ENCODE measurements around the gene MYCBP2. TPM values are rescaled to one million over a fixed set of nuclear protein-coding genes. Genes with fewer than 3 reads are reported as not detected.

Gene MYCBP2
- polyA plus RNA-seq, 1 experiment: 22.9 TPM

- CTCF ChIA-PET: interaction anchor here (0.6 kb wide), 1 partner anchor 139 kb away, joined by 3 read pairs; no protein-coding TSS in a partner anchor
- no peaks in the 10 kb centered on the region for H3K27me3 ChIP-seq (ENCODE audit: control insufficient read depth, insufficient read depth, low read length)
- DNase-seq (ENCODE audit: low read depth): no peak
- H3K36me3 ChIP-seq (ENCODE audit: control insufficient read depth, insufficient read depth, low read length): peaks cover 10% of the 10 kb centered on the region
- POLR2A ChIA-PET: no interaction called here
- no peak for TF ChIP-seq CTCF (IDR thresholded peaks at IDR 0.05; ENCODE audit: insufficient read depth, low read depth, low read length)
- no peak overlapping the region for H3K4me3 ChIP-seq (ENCODE audit: low read depth, low read length)
These were observed 149.2 kb downstream of the MYCBP2 start for GRCh38 chr13:77177646-77178045.

GRCh38 chr13:77176350-77176749 lies 150.5 kb downstream of the MYCBP2 start:
- ChIA-PET CTCF (interaction anchor here (1.0 kb wide), 1 partner anchor 13 kb away, joined by 3 read pairs; no protein-coding TSS in a partner anchor), POLR2A (no interaction called here)
- no peak for TF ChIP-seq CTCF (IDR thresholded peaks at IDR 0.05; ENCODE audit: insufficient read depth, low read depth, low read length)
- no peak for DNase-seq (ENCODE audit: low read depth)
- no peak overlapping the region for H3K4me3 ChIP-seq (ENCODE audit: low read depth, low read length)
- H3K27me3 ChIP-seq (ENCODE audit: control insufficient read depth, insufficient read depth, low read length): no peaks in the 10 kb centered on the region
- peaks cover 7% of the 10 kb centered on the region; the same call in 1 of the 2 replicates for H3K36me3 ChIP-seq (ENCODE audit: control insufficient read depth, insufficient read depth, low read length)

GRCh38 chr13:77172650-77173049 lies 154.2 kb downstream of the MYCBP2 start:
- no peak for TF ChIP-seq CTCF (IDR thresholded peaks at IDR 0.05; ENCODE audit: insufficient read depth, low read depth, low read length)
- Histone ChIP-seq H3K27me3 (ENCODE audit: control insufficient read depth, insufficient read depth, low read length) (no peaks in the 10 kb centered on the region), H3K4me3 (ENCODE audit: low read depth, low read length) (no peak overlapping the region), H3K36me3 (ENCODE audit: control insufficient read depth, insufficient read depth, low read length) (peaks cover 4% of the 10 kb centered on the region; the same call in 1 of the 2 replicates)
- ChIA-PET CTCF (no interaction called here), POLR2A (interaction anchor here (0.7 kb wide), 1 partner anchor 134 kb away, joined by 3 read pairs; no protein-coding TSS in a partner anchor)
- DNase-seq (ENCODE audit: low read depth): no peak

GRCh38 chr13:77171451-77171850 lies 155.4 kb downstream of the MYCBP2 start:
- POLR2A ChIA-PET: no interaction called here
- Histone ChIP-seq H3K27me3 (ENCODE audit: control insufficient read depth, insufficient read depth, low read length) (no peaks in the 10 kb centered on the region), H3K36me3 (ENCODE audit: control insufficient read depth, insufficient read depth, low read length) (peaks cover 3% of the 10 kb centered on the region; the same call in 1 of the 2 replicates), H3K4me3 (ENCODE audit: low read depth, low read length) (no peak overlapping the region)
- CTCF ChIA-PET: interaction anchor here (1.2 kb wide), 1 partner anchor 64 kb away, joined by 3 read pairs; no protein-coding TSS in a partner anchor
- DNase-seq (ENCODE audit: low read depth): no peak
- TF ChIP-seq CTCF (IDR thresholded peaks at IDR 0.05; ENCODE audit: insufficient read depth, low read depth, low read length): no peak

GRCh38 chr13:77168237-77168636 lies 158.7 kb downstream of the MYCBP2 start:
- Histone ChIP-seq H3K27me3 (ENCODE audit: control insufficient read depth, insufficient read depth, low read length) (no peaks in the 10 kb centered on the region), H3K4me3 (ENCODE audit: low read depth, low read length) (no peak overlapping the region), H3K36me3 (ENCODE audit: control insufficient read depth, insufficient read depth, low read length) (peaks cover 1% of the 10 kb centered on the region; the same call in 1 of the 2 replicates)
- DNase-seq (ENCODE audit: low read depth): no peak
- POLR2A ChIA-PET: no interaction called here
- CTCF ChIA-PET: no interaction called here
- TF ChIP-seq CTCF (IDR thresholded peaks at IDR 0.05; ENCODE audit: insufficient read depth, low read depth, low read length): no peak

Data from BJ (cell line).